Liver (tissue), 9 donors: ENCODE data around the gene GGACT. TPM values are rescaled to one million over a fixed set of nuclear protein-coding genes. Genes with fewer than 3 reads are reported as not detected.

ENCODE experiments used
- DNase-seq: peaks from one replicate; pipeline ENCODE4 v3.0.0-alpha.2; 2017; ENCODE audit warnings: low spot score
- H3K27ac ChIP-seq, 2 donors: one replicate each; pipeline ENCODE4 v1.7.0; 2013; ENCODE audit warnings: inconsistent platforms in 2 of 2, low read length in 2 of 2, control low read depth in 1 of 2, low read depth in 1 of 2, mild to moderate bottlenecking in 1 of 2
- H3K27me3 ChIP-seq, 4 donors: one replicate each; pipeline versions ENCODE4 v1.6.1 to v1.7.0; 2013; ENCODE audit warnings: low read length in 3 of 4, inconsistent platforms in 1 of 4, mild to moderate bottlenecking in 1 of 4, moderate library complexity in 1 of 4; ENCODE audit not compliant: control insufficient read depth in 4 of 4, insufficient read depth in 4 of 4
- H3K36me3 ChIP-seq, 4 donors: one replicate each; pipeline versions ENCODE4 v1.6.1 to v1.7.0; 2013; ENCODE audit warnings: low read length in 3 of 4, mild to moderate bottlenecking in 3 of 4, low read depth in 1 of 4, moderate library complexity in 1 of 4; ENCODE audit not compliant: control insufficient read depth in 4 of 4, insufficient read depth in 3 of 4
- H3K4me1 ChIP-seq, 4 donors: one replicate each; pipeline versions ENCODE4 v1.6.1 to v1.7.0; 2013; ENCODE audit warnings: low read length in 3 of 4, mild to moderate bottlenecking in 3 of 4, moderate library complexity in 1 of 4; ENCODE audit not compliant: control insufficient read depth in 4 of 4, insufficient read depth in 4 of 4
- H3K4me3 ChIP-seq, 3 donors: one replicate each; pipeline versions ENCODE4 v1.6.1 to v1.7.0; 2013; ENCODE audit warnings: low read length in 3 of 3, control low read depth in 1 of 3, low read depth in 1 of 3, mild to moderate bottlenecking in 1 of 3
- H3K9ac ChIP-seq, 2 donors: one replicate each; pipeline ENCODE4 v1.7.0; 2013; ENCODE audit warnings: low read length in 2 of 2, mild to moderate bottlenecking in 2 of 2, moderate library complexity in 2 of 2, control low read depth in 1 of 2, low read depth in 1 of 2
- H3K9me3 ChIP-seq, 4 donors: one replicate each; pipeline versions ENCODE4 v1.6.1 to v1.7.0; 2013; ENCODE audit warnings: low read length in 3 of 4; ENCODE audit not compliant: control insufficient read depth in 4 of 4
- ATF3 ChIP-seq: IDR thresholded peaks from 2 replicates; pipeline ENCODE4 v1.6.1; 2016; ENCODE audit warnings: antibody characterized with exemption
- EGR1 ChIP-seq, 2 donors: IDR thresholded peaks; 2 replicates each; pipeline ENCODE4 v1.6.1; 2016 to 2018; ENCODE audit warnings: antibody characterized with exemption in 2 of 2, low read depth in 2 of 2
- FOXA1 ChIP-seq: IDR thresholded peaks from 2 replicates; pipeline ENCODE4 v1.6.1; 2016; ENCODE audit warnings: antibody characterized with exemption
- FOXA2 ChIP-seq: IDR thresholded peaks from 2 replicates; pipeline ENCODE4 v1.6.1; 2016; ENCODE audit warnings: antibody characterized with exemption
- HNF4A ChIP-seq, 2 donors: conservative IDR thresholded peaks; 2 replicates each; pipeline ENCODE4 v1.6.1; 2016; ENCODE audit warnings: antibody characterized with exemption in 2 of 2, mild to moderate bottlenecking in 2 of 2
- HNF4G ChIP-seq: IDR thresholded peaks from 2 replicates; pipeline ENCODE4 v1.6.1; 2016; ENCODE audit warnings: antibody characterized with exemption
- JUND ChIP-seq, 2 donors: IDR thresholded peaks; 2 replicates each; pipeline ENCODE4 v1.6.1; 2016; ENCODE audit warnings: antibody characterized with exemption in 2 of 2
- NR2F2 ChIP-seq: IDR thresholded peaks from 2 replicates; pipeline ENCODE4 v1.6.1; 2016; ENCODE audit warnings: antibody characterized with exemption
- RAD21 ChIP-seq, 2 donors: IDR thresholded peaks; 2 replicates each; pipeline ENCODE4 v1.6.1; 2016; ENCODE audit warnings: antibody characterized with exemption in 2 of 2, mild to moderate bottlenecking in 2 of 2
- REST ChIP-seq: IDR thresholded peaks from 2 replicates; pipeline ENCODE4 v1.6.1; 2016; ENCODE audit warnings: antibody characterized with exemption, mild to moderate bottlenecking
- RXRA ChIP-seq, 2 donors: IDR thresholded peaks; 2 replicates each; pipeline ENCODE4 v1.6.1; 2017 to 2018; ENCODE audit warnings: antibody characterized with exemption in 2 of 2, mild to moderate bottlenecking in 1 of 2
- SP1 ChIP-seq: IDR thresholded peaks from 2 replicates; pipeline ENCODE4 v1.6.1; 2018; ENCODE audit warnings: antibody characterized with exemption, mild to moderate bottlenecking
- TAF1 ChIP-seq: conservative IDR thresholded peaks from 2 replicates; pipeline ENCODE4 v1.6.1; 2016; ENCODE audit warnings: antibody characterized with exemption, mild to moderate bottlenecking
- YY1 ChIP-seq: IDR thresholded peaks from 2 replicates; pipeline ENCODE4 v1.6.1; 2016; ENCODE audit warnings: antibody characterized with exemption, mild to moderate bottlenecking
- WGBS: extraction: QIAGEN DNeasy Blood & Tissue Kit; methylation state at CpG from one replicate; pipeline ENCODE4 v1.1.7; 2013; 5-methylcytosine and 5-hydroxymethylcytosine counted together
- polyA plus RNA-seq, 2 donors: library from polyadenylated mRNA; stranded (reverse) in 1 of 2; unstranded in 1 of 2; fragments of 200-250 nt in 1 of 2; fragments of >200 nt in 1 of 2; fragmentation: Nextera tagmentation in 1 of 2; extraction: Ambion mirVana in 1 of 2; gene quantifications; one replicate each; pipeline versions ENCODE4 v1.2.1 to v1.2.3, GENCODE V29; 2013 to 2015
- total RNA-seq, 2 donors: library from RNA; depleted of rRNA; stranded (reverse); fragments of >200 nt; gene quantifications; one replicate each; pipeline ENCODE4 v1.2.3, GENCODE V29; 2014
- TF ChIP-seq, protein P1 (sequence below): fragments of 150-350 bp; IDR thresholded peaks from 2 replicates; pipeline ENCODE4 v1.5.1; 2017; ENCODE audit warnings: improper control_type of control experiment, low read depth, low read length; ENCODE audit not compliant: missing input control
- TF ChIP-seq, protein P2 (sequence below): IDR thresholded peaks from 2 replicates; pipeline ENCODE4 v1.6.1; 2016; ENCODE audit warnings: antibody characterized with exemption
- TF ChIP-seq, protein P3 (sequence below): IDR thresholded peaks from 2 replicates; pipeline ENCODE4 v1.6.1; 2016; ENCODE audit warnings: antibody characterized with exemption
- donor health status: healthy.
- donor health status: healthy.
- donor health status: healthy.
- donor health status: healthy.
- donor health status: healthy.

GGACT gene
- total and polyA plus RNA-seq, 4 donors = 2.5 to 6.3 (median 4.1) TPM

DNA sequence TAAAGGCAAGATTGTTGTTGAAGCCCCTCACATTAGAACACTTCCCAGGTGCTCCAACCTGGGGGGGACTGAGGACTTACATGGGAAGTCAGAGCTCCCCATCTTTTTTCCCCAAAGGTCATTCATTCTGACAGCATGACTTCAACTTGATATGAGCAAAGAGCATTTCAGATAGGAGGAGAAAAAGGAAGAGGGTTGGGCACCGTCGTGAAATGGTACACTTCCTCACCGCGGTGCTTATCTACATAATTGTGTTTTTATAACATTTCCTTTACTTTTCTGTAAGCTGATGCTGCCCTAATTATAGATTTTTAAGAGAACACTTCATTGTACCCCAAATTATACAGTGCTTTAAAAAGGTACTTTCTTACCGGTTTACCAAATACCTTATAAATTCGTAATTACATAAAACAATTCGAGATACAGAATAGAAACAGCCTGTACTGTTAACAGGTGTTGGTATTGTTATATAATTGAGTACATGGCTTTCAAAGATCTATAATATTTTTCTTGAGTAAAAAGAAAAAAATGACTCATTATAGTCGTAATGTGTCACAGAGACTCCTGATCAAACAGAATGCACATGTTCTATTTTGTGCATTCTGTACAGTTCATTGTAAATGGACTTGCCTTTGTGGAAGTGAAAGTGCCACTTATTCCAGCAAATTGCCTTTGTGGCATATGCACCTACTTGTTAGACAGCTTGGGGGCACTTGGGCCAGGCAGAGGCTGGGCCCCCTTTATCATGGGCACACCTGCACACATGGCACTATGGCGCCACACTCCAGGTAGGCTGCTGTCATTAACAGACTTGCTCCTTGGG, 81.8 kb downstream of the GGACT start:
- H3K9ac ChIP-seq = no peak overlapping the region
- no peaks in the 10 kb centered on the region for H3K27me3 ChIP-seq
- no peak for DNase-seq
- no peak overlapping the region for H3K4me3 ChIP-seq
- H3K27ac ChIP-seq = no peak overlapping the region
- no peaks in the 10 kb centered on the region for H3K9me3 ChIP-seq
- WGBS = 79% methylated on average over 9 of the region's 9 CpGs
- H3K36me3 ChIP-seq = no peaks in the 10 kb centered on the region
- H3K4me1 ChIP-seq = no peaks in the 10 kb centered on the region
- TF ChIP-seq, protein P1, sequence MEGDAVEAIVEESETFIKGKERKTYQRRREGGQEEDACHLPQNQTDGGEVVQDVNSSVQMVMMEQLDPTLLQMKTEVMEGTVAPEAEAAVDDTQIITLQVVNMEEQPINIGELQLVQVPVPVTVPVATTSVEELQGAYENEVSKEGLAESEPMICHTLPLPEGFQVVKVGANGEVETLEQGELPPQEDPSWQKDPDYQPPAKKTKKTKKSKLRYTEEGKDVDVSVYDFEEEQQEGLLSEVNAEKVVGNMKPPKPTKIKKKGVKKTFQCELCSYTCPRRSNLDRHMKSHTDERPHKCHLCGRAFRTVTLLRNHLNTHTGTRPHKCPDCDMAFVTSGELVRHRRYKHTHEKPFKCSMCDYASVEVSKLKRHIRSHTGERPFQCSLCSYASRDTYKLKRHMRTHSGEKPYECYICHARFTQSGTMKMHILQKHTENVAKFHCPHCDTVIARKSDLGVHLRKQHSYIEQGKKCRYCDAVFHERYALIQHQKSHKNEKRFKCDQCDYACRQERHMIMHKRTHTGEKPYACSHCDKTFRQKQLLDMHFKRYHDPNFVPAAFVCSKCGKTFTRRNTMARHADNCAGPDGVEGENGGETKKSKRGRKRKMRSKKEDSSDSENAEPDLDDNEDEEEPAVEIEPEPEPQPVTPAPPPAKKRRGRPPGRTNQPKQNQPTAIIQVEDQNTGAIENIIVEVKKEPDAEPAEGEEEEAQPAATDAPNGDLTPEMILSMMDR = no peak
- TF ChIP-seq ATF3 (no peak), HNF4A (conservative IDR thresholded peaks at IDR 0.05) (no peak), EGR1 (IDR thresholded peaks at IDR 0.05; ENCODE audit: low read depth in 2 of 2) (no peak), YY1 (no peak), TAF1 (no peak), HNF4G (no peak), RAD21 (IDR thresholded peaks at IDR 0.05) (no peak), FOXA1 (no peak)
- TF ChIP-seq, protein P2, sequence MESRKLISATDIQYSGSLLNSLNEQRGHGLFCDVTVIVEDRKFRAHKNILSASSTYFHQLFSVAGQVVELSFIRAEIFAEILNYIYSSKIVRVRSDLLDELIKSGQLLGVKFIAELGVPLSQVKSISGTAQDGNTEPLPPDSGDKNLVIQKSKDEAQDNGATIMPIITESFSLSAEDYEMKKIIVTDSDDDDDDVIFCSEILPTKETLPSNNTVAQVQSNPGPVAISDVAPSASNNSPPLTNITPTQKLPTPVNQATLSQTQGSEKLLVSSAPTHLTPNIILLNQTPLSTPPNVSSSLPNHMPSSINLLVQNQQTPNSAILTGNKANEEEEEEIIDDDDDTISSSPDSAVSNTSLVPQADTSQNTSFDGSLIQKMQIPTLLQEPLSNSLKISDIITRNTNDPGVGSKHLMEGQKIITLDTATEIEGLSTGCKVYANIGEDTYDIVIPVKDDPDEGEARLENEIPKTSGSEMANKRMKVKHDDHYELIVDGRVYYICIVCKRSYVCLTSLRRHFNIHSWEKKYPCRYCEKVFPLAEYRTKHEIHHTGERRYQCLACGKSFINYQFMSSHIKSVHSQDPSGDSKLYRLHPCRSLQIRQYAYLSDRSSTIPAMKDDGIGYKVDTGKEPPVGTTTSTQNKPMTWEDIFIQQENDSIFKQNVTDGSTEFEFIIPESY = no peak
- TF ChIP-seq, protein P3, sequence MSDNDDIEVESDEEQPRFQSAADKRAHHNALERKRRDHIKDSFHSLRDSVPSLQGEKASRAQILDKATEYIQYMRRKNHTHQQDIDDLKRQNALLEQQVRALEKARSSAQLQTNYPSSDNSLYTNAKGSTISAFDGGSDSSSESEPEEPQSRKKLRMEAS = no peak

DNA sequence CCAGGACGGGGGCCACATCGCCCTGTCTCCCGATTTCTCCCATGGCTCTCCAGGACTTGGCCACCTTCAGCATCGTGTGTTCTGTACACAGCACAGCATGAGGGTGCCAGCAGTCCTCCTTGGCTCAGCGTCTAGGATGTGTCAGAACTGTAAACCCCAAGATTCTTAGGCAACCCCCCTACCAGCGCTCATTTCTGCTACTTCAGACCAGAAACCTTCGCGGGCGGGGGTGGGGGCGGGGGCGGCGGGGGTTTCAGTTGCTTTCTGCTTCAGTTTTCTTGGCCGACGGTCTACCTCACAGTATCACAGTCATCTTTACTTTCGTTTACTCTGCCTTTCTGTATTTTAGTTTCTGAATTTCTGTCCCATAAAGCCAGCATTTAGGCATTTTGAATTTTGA, 82.4 kb downstream of the GGACT start:
- no peak overlapping the region for H3K27ac ChIP-seq
- H3K36me3 ChIP-seq = no peaks in the 10 kb centered on the region
- H3K27me3 ChIP-seq = no peaks in the 10 kb centered on the region
- H3K9ac ChIP-seq = no peak overlapping the region
- no peak for TF ChIP-seq FOXA1
- TF ChIP-seq NR2F2 = no peak
- TF ChIP-seq EGR1 (IDR thresholded peaks at IDR 0.05; ENCODE audit: low read depth in 2 of 2) = no peak
- TF ChIP-seq, protein P1 = no peak
- no peak for TF ChIP-seq HNF4G
- no peak for TF ChIP-seq RXRA (IDR thresholded peaks at IDR 0.05)
- TF ChIP-seq, protein P2 = no peak
- TF ChIP-seq HNF4A (conservative IDR thresholded peaks at IDR 0.05) = no peak
- TF ChIP-seq TAF1 = no peak
- TF ChIP-seq FOXA2 = no peak
- no peak for TF ChIP-seq SP1
- TF ChIP-seq JUND (IDR thresholded peaks at IDR 0.05) = no peak
- TF ChIP-seq RAD21 (IDR thresholded peaks at IDR 0.05) = no peak
- no peak for TF ChIP-seq REST
- TF ChIP-seq YY1 = no peak
- no peak for TF ChIP-seq ATF3
- TF ChIP-seq, protein P3 = no peak
- H3K9me3 ChIP-seq = no peaks in the 10 kb centered on the region
- DNase-seq = no peak
- H3K4me3 ChIP-seq = no peak overlapping the region
- no peaks in the 10 kb centered on the region for H3K4me1 ChIP-seq
- 86% methylated on average over 15 of the region's 15 CpGs for WGBS
